Measurements from ENCODE around the gene IDE. TPM values are rescaled to one million over a fixed set of nuclear protein-coding genes. Genes with fewer than 3 reads are reported as not detected.

Gene IDE
- total and polyA plus RNA-seq, 9 of the 15 experiments (the other 6 are each of a cell fraction or from before 2014, with no cell fraction given) = 10.2 to 50.6 (median 33.2) TPM

GRCh38 chr10:92573091-92573797 is 649 bp downstream of the IDE start (continued):
- TF ChIP-seq, protein P1, sequence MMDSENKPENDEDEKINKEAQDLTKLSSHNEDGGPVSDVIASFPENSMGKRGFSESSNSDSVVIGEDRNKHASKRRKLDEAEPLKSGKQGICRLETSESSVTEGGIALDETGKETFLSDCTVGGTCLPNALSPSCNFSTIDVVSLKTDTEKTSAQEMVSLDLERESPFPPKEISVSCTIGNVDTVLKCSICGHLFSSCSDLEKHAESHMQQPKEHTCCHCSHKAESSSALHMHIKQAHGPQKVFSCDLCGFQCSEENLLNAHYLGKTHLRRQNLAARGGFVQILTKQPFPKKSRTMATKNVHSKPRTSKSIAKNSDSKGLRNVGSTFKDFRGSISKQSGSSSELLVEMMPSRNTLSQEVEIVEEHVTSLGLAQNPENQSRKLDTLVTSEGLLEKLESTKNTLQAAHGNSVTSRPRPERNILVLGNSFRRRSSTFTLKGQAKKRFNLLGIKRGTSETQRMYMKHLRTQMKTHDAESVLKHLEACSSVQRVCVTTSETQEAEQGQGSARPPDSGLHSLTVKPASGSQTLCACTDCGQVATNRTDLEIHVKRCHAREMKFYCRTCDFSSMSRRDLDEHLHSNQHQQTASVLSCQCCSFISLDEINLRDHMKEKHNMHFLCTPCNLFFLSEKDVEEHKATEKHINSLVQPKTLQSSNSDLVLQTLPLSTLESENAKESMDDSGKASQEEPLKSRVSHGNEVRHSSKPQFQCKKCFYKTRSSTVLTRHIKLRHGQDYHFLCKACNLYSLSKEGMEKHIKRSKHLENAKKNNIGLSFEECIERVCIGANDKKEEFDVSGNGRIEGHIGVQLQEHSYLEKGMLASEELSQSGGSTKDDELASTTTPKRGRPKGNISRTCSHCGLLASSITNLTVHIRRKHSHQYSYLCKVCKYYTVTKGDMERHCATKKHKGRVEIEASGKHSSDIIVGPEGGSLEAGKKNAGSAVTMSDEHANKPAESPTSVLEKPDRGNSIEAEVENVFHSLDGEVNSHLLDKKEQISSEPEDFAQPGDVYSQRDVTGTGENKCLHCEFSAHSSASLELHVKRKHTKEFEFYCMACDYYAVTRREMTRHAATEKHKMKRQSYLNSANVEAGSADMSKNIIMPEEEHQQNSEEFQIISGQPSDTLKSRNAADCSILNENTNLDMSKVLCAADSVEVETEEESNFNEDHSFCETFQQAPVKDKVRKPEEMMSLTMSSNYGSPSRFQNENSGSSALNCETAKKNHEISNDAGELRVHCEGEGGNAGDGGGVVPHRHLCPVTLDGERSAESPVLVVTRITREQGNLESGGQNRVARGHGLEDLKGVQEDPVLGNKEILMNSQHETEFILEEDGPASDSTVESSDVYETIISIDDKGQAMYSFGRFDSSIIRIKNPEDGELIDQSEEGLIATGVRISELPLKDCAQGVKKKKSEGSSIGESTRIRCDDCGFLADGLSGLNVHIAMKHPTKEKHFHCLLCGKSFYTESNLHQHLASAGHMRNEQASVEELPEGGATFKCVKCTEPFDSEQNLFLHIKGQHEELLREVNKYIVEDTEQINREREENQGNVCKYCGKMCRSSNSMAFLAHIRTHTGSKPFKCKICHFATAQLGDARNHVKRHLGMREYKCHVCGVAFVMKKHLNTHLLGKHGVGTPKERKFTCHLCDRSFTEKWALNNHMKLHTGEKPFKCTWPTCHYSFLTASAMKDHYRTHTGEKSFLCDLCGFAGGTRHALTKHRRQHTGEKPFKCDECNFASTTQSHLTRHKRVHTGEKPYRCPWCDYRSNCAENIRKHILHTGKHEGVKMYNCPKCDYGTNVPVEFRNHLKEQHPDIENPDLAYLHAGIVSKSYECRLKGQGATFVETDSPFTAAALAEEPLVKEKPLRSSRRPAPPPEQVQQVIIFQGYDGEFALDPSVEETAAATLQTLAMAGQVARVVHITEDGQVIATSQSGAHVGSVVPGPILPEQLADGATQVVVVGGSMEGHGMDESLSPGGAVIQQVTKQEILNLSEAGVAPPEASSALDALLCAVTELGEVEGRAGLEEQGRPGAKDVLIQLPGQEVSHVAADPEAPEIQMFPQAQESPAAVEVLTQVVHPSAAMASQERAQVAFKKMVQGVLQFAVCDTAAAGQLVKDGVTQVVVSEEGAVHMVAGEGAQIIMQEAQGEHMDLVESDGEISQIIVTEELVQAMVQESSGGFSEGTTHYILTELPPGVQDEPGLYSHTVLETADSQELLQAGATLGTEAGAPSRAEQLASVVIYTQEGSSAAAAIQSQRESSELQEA (IDR thresholded peaks at IDR 0.05; ENCODE audit: low read depth) = no peak
- TF ChIP-seq MCM7 (IDR thresholded peaks at IDR 0.05) (no peak), HOMEZ (CRISPR knock-in tag; IDR thresholded peaks at IDR 0.05) (no peak), FOXJ3 (CRISPR knock-in tag; IDR thresholded peaks at IDR 0.05) (no peak), TCF15 (CRISPR knock-in tag; IDR thresholded peaks at IDR 0.05) (no peak), ZNF146 (CRISPR knock-in tag; IDR thresholded peaks at IDR 0.05; ENCODE audit: unreplicated experiment) (no peak), LCOR (CRISPR knock-in tag; IDR thresholded peaks at IDR 0.05) (no peak), MBD1 (CRISPR knock-in tag; IDR thresholded peaks at IDR 0.05) (no peak), CHD1 (IDR thresholded peaks at IDR 0.05; ENCODE audit: low read length) (no peak), MTA3 (IDR thresholded peaks at IDR 0.05; ENCODE audit: borderline replicate concordance) (no peak), ELF1 (tag; IDR thresholded peaks at IDR 0.05) (peak; percentile 67; the same call in 1 of the 2 replicates), KHSRP (IDR thresholded peaks at IDR 0.05) (no peak), VEZF1 (CRISPR knock-in tag; IDR thresholded peaks at IDR 0.05) (peak; percentile 26), FOSL1 (tag; conservative IDR thresholded peaks at IDR 0.05) (no peak)

Data from K562 (cell line).